Effector CD4-positive, alpha-beta T cell (primary cell): ENCODE results near the gene MOB3A.

Experiments
- DNase-seq: peaks from one replicate; pipeline ENCODE4 v3.0.0-alpha.2; 2020

Gene MOB3A

DNA sequence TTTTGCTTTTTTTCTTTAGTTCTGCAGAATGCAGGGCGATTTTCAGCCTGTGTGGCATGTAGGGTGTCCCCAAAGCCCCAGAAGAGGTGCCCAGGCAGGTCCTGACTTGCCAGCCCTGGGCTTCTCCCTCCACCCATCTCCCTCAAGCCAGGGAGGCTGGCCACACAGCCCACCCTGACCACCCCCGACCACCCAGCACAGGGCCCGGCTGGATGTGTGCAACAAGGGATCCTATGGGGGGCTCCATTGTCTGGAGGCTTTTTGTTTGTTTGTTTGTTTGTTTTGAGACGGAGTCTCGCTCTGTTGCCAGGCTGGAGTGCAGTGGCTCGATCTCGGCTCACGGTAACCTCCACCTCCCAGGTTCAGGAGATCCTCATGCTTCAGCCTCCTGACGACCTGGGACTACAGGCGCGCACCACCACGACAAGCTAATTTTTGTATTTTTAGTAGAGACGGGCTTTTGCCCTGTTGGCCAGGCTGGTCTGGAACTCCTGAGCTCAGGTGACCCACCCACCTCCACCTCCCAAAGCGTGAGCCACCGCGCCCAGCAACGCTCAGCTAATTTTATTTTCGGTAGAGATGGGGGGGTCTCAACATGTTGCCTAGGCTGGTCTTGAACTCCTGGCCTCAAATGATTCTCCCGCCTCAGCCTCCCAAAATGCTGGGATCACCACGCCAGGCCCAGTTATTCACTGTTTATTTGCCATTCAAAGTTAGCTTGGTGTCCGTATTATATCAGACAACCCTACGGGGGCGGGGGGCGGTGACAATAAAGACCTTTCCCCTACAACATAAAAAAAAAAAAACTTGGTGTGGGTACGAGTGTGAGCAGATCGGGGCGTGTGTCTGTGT is 37.3 kb downstream of the MOB3A start:
- no peak for DNase-seq

DNA sequence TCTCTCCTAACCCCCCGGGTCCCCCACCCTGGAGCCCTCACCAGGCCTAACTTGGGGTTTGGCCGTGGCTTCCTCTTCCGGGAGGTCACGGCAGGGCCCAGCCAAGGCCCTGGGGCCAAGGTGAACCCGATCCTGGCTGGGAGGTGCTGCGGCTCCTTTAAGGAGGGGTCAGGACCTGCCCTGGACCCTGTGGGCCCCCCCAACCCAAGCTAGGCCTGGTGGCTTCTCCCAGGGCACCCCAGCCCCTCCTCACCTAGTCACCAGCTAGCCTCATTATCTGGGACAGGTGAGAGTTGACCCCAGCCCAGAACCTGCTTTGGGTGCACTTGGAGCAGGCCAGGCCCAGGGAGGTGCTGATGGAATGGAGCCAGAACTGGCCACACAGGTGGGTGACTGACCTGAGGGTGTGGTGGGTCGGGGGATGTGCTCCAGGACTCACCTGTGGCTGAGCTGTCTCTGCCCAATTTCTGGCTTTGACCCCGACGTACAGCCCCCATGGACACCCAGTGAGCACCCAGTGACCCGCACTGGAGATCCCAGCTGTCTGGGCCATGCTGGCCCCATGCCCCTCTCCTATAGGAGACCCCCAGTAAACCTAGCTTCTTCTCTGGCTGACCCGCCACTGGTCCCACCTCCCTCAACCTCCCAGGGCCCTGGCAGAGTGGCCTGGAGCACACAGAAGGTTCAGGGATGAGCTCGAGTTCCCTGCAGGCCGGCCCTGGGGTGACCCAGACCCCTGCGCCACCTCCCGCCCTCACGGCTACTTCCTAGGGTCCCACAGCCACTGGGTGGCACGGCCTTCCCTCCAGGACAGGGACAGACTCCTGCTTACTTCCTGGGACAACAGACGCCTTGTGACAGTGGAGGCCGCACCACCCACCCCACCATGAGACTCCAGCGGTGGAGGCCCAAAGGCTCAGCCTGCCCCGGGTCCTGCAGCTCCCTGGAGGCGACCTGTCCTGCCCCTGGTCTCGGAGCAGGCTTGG is 38.3 kb downstream of the MOB3A start:
- DNase-seq, result no peak

DNA sequence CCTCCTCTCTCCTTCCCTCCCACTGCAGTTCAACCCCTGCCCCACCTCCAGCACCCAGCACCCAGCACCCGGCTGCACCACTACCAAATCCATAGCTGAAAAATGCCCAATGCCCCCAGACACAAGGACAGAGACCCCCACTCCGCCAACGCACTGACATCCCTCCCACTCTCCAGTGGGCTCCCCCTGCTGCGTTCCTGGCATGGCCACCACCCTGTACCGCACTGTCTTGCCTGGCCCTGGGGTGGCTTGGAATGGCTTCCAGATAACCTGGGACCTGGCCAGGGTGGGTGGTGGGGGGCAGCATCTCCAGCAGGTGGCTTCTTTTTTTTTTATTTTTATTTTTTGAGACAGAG is 39.3 kb downstream of the MOB3A start:
- no peak for DNase-seq

DNA sequence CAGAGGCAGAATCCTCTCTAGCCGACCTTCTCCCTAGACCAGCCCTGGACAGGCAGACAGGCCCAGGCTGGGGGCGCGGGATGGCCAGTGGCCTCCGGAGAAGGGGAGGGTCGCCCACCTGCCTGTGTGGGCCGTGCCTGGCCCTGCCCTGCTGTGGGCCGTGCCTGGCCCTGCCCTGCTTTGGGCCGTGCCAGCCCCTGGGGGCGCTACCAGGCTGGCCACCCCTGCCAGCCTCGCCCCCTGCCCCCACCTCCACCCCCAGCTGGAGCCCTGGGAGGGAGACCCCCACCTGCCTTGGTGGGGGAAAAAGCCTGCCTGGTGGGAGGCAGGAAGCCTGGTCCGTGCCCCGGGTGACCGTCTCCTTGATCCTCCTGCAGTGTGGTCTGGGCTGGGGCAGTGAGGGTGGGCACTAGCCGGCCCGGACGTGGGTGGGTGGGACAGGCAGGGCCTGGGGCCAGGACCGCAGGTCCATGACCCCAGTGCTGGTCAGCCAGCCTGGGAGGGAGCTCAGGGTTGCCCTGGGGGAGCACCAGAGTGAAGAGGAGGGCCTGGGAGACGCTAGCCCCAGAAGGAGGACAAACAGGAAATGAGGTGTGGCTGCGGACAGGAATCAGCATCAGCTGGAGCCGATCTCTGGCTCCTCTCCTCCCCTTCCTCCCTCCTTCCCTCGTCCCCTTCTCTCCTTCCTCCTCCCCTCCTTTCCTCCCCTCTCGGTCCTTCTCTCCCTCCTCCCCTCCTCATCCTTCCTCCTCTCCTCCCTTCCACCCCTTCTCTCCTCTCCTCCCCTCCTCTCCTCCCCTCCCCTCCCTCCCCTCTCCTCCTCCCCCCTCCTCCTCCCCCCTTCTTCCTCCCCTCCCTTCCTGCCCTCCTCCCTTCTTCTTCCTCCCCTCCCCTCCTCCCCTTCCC is 39.9 kb downstream of the MOB3A start:
- DNase-seq, result no peak

DNA sequence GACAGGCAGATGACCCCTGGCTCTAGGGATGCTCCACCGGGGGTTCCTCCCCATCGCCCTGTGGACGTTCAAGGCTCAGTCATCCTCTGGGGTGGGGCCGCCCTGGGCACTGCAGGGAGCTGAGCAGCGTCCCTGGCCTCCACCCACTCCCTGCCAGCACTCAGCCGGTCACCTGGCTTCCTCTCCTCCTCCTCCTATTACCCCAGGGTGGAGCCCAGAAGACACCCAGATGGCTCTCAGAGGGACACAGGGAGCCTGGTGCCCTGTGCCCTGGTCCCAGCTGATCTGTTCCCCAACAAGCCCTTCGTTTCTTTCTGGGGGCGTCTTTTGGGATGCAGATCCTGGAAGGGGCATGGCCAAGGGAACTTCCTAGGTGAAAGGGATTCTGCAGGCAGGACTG is 41.4 kb downstream of the MOB3A start:
- no peak for DNase-seq

DNA sequence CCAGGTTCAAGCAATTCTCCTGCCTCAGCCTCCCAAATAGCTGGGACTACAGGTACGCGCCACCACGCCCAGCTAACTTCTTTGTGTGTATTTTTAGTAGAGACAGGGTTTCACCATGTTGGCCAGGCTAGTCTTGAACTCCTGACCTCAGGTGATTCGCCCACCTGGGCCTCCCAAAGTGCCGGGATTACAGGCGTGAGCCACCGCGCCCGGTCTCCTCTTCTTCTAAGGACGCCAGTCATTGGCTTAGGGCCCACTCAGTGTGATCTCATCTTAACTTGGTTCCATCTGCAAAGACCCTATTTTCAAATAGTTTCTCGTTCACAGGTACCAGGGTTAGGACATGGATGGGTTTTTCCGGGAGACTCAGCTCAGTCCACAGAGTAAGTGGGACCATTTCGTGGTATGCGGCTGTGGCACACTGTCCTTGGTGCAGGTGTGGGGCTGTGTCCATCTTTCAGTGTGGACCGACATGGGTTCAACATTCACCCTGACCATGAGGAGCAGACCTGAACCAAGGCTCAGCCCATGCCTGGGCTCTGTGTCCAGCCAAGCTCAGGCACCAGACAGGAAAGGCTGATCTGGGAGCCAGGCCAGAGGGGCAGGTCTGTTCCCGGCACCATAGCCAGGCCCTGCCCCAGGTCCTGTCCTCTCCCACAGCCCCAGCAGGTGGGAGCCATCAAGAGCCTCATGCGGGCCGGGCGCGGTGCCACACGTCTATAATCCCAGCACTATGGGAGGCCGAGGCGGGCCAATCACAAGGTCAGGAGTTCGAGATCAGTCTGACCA is 42.3 kb downstream of the MOB3A start:
- no peak for DNase-seq

DNA sequence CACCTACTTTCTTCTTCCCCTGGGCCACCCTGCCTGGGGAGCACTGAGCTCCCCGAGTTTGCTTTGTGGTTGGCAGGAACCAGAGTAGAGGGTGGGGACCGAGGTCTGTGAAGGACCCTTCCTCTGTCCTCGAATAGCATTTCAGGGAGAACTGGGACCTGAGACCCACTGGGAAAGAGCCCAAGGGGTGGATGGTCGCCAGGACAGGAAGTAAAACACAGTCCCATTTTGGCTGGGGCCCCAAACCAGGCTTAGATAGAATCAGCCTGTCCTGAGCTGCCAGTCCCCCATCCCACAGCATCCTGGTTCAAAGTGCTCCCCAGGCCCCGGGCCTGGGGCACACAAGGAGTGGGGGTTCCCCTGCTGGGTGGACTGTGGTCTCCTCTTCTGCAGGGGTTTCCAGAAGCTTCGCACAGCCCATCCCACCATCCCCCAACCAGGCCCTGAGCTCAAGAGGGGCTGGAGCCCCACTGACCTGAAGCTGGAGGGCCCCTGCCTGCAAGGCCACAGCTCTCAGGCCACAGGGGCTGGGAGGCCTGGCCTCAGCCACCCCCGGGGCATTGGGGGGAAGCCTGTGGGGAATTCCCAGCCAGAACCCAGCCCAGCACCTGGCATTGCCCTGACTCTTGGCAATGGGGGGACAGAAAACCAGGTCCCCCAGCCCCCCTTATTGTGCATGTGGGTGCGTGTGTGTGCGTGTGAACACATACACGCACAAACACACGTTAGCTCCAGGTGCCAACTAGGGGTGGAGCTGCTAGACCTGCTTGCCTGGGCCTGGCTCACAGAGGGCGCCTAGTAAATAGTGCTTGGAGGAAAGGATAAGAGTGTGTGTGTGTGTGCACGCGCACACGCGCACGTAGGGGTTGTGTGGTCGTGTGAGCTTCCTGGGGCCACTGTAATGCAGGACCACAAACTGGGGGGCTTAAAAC is 44.1 kb downstream of the MOB3A start:
- DNase-seq, result peak; percentile 53

DNA sequence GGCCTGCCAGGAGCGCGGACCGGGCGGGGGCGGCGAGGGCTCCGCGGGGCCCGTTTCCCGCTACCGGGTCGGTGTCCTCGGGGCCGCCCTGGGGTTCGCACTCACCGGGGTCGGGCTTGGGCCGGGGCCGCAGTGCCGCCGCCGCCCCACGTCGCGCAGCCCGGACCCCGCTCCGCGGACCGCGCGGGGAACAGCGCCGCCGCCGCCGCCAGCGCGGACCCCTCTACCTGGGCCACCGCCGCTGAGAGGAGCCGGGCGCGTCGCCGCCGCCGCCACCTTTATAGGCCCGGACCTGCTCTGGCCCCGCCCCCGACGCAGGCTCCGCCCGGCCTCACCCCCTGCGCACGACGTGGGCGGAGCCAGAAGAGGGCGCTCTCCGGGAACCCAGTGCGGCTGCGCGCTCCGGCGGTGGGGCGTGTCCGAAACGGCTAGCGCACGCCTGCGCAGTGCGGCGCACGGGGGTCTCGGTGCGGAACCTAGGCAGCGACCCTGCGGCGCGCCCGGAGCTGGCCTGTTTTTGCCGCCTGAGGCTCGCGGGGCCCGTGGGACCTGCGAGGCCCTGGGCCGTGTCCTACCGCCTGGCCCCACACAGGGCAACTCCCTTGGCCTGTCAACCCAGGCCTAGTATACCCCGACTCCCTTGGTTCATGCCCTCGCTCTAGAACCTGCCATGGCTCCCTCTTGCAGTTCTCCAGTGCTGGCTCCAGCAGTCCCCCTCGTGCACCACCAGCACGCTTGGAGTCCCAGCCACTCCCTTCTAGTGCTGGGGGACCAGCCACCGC is 44.9 kb downstream of the MOB3A start, which contains the start of gene MKNK2:
Gene MKNK2 (minus strand): TSS at position 254 of the 782 bp plus-strand sequence. CDS start 393 bp downstream, outside the sequence.
- peak; percentile 93 for DNase-seq

DNA sequence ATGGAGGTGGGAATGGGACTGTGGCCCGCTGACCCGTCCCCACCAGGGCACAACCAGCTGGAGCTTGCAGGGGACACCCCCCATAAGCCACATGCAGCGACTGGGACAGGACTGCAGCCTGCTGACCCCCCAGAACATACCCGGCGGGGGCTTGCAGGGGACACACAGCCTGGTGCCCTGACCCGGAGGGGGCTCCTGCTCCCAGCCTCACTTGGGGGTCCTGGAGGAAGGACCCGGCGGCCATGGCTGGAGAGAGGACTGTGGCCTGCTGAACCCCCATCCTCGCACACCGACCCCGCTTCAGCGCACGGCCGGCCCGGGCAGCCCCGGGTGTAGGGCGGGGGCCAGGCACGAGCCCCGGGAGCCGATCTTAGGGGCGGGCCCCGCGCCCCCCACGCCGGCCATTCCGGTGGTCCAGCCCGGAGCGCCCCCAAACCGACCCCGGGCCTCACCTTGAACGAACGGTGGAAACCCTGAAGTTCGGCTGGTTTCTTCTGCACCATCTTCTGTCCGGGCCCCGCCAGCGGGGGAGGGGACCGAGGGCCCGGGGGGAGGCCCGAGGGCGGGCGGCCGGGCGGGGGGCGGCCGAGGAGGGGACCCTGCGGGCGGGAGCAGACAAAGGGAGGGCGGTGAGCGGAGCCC is 45.7 kb downstream of the MOB3A start:
- DNase-seq, result no peak

DNA sequence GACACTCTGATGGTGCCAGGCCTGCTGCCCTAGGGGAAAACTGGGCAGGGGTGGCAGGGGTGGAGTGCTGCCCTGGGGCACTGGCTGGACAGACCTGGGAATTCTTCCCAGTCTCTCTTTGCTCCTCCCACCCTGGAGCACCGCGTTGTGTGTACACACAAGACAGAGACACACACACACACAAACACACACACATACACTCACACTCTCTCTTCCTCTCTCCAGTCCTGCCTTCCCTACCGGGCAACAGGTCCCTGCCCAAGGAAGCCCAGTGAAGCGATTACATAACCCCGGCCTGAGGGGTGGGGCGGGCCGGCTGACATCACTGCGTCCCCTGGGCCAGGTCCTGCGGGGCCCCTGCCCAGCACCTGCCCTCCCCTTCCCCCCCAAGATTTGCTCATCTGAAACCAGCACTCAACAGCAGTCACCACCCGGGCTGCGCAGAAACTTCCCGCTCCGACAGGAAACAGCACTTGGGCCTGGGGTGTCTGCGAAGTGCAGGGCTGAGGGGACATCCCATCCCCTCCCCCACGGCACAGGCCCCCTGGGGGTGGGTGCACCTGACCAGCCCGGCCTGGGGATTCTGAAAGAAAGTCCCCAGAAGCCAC is 46.3 kb downstream of the MOB3A start:
- peak; percentile 50 for DNase-seq

DNA sequence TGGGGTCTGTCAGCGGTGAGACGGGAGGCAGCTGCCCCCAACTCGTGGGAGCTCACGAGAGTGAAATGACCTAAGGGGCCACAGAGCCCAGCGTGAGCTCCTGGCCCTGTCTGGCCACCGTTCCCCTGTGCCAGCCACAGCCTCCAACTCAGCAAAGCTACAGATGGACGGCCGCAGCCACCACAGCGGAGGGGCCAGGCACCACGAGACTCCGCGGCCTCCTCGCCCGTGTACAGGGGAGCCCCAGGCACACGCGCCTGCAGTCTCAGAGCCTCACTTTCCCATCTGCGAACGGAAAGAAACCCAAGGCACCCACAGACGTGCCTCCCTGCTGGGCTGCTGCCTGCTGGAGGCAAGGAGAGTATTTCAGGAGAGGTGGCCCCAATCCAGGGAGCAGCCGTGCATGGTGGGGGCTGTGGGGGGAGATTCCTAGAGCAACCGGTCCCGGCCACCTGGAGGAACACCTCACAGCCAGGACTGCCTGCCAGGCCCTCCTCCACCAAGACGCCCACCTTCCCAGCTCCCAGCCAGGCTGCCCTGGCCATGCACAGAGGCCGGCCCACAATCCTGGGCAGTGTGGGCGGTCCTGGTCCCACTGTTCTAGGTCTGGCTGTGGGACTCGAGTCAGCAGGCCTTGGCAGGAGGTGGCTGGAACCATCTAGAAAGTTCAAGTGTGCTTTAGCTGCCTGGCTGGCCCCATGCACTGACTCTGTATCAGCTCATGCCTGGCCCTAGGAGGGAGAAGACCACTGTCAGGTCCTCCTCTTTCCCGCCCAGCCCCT is 47.0 kb downstream of the MOB3A start:
- no peak for DNase-seq

DNA sequence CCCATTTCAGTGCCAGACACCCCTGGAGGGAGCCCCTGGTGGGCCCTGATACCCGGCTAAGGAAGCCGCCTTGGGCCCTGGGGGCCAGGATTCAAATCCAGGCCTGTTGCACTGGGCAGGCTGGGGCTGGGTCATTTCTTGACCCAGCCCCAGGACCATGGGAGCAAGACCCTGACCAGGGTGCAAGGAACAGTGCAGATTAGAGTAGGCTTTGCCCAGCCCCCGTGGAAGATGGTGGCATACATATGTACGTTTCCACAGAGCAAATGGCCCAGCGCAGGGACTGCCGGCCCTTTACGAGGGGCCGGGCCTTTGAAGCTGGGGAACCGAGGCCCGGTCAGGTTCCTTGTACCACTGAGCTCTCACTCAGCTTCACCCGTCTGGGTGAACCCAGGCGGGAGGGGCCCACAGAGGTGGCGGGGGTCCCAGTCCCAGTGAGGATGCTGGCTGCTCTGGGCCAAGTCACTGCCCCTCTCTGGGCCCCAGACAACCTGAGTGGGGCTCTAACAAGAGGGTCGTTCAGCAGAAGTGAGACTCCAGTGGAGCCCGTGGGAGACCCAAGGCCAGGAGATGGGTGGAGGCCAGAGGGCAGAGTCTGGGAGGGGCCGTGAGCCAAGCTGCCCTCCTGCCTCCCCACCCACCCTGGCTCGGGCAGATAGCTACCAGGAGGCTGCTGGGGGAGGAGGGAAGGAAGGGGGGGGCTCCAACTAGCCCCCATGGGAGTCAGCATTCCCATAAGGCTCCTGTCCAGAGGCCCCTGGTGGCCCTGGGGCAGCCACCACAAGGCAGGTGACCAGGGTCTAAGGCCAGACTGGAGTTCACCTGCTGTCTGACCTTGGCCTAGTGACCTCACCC is 47.8 kb downstream of the MOB3A start:
- DNase-seq, result no peak

DNA sequence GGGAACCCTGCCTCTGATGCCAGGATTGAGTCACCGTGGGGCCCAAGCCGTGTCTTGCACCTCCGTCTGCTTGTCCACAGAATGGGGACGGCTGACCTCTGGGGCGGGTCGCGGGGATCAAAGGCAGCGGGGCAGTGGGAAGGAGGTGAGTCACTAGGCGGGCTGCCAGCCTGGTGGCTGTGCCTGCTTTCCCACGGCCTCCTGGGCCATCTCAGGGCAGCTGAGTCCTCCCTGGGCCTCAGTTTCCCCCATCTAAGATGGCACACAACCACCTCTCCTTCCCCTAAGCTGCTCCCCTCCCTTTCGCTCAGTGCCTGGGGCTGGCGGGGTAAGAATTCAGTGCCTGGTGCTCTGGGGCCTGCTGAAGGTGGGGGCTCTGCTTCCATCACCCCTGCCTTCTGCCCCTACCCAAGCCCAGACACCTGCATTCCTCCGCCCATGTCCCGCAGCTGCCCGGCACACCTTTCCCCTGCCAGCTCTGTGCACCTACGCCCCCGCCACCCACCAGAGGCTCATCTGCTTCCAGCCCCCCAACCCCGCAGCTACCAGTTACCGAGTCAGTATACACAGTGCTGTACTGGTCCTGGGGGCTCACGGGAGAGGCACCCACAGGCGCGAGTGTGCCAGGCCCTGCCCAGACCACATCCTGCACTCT is 48.5 kb downstream of the MOB3A start:
- no peak for DNase-seq

DNA sequence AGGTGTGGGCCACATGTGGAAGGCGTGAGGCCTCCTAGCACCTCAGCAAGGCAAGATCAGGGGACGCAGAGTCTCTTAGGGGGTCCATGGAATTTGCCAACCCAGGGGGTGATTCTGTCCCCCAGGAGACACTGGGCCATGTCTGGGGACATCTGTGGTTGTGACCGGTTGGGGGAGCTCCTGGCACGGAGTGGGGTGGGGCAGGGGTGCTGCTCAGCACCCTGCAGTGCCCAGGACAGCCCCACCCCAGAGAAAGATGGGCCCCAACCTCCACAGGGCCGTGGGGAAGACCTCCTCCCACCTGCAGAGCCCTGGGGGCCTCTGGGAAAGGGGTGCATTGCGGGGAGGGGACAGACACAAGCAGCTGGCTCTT is 49.1 kb downstream of the MOB3A start:
- no peak for DNase-seq

DNA sequence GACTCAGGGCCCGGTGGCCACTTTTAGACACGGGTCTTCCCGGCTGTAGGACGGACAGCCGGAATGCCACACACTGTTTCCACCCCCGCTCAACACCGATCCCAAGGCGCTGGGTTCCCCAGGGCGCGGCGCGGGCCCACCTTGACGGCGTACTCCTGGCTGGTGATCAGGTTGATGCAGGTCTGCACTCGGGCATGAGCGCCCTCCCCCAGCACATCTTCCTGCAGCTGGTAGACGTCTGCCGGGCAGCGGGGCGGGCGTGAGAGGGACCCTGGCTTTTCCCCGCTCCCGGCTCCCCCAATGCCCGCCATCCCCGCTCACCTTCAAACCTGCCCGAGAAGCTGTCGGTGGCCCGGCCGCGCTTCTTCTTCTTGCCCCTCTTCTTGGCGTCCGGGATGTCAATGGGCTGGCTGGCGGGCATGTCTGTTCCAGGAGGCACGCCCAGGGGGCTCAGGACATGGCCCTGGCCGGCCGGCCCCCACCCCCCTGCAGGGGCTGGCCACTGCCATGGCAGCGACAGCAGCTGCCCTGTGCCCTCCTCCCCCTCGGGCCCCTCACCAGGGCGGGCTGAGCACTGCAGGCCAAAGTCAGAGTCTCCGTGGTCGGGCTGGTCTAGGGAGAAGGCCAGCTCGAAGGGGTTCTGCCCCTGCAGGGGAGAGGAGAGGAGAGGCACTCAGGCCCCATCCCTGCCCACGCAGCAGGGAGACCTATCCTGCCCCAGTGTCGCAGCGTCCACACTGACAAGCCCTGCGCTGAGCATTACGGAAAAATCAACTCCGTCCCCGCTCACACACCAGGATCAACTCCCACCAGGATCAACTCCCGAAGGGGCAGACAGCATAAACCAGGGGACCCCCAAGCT is 49.8 kb downstream of the MOB3A start:
- DNase-seq, result no peak
